ENCODE results near the gene ONECUT3.

DNA sequence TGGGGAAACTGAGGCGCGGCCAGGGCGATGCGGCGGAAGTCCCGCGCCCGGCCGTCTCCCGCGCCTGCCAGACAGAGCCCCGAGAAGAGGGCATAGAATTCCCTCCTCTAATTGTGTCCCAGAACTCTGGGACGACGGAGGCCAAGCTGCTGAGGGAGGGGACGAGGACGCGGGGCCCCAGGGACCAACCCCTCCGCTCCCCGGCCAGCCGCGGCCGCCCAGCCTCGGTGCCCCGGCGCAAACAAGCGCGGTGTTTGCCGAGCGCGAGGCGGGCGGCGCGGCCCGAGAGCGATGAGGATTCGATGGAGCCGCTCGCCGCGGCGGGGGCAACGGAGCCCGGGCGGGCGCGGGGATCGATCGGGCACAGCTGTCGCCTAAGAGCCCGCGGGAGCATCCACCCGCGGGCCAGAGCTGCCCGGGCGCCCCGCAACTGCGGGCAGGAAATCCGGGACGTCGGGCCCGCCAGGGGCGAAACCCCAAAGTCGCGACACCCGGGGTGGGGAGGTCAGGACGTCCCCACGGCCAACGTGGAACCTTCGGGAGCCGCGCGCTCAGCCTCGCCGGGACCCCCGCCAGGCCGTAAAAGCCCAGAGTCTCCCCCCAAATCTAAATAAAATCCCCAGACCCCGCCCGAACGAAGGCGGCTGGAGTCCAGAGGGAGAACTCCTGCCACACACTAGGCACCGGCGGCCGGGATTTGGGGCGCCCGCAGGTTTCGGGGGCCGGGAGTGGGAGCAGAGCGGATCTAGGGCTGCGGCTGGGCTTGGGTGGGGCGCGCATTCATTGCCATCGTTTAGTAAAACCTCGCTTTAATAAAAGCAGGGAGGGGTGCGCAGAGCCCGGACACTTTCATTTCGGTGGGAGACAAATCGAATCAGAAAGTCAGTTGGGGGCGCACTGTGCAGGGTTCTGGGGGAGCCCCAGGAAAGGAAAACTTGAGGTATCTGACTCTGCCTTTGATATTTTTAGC lies 3.6 kb upstream of the ONECUT3 start:
- TF ChIP-seq POLR2A (IDR thresholded peaks at IDR 0.05) = no peak
- TF ChIP-seq, protein P1, sequence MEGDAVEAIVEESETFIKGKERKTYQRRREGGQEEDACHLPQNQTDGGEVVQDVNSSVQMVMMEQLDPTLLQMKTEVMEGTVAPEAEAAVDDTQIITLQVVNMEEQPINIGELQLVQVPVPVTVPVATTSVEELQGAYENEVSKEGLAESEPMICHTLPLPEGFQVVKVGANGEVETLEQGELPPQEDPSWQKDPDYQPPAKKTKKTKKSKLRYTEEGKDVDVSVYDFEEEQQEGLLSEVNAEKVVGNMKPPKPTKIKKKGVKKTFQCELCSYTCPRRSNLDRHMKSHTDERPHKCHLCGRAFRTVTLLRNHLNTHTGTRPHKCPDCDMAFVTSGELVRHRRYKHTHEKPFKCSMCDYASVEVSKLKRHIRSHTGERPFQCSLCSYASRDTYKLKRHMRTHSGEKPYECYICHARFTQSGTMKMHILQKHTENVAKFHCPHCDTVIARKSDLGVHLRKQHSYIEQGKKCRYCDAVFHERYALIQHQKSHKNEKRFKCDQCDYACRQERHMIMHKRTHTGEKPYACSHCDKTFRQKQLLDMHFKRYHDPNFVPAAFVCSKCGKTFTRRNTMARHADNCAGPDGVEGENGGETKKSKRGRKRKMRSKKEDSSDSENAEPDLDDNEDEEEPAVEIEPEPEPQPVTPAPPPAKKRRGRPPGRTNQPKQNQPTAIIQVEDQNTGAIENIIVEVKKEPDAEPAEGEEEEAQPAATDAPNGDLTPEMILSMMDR (IDR thresholded peaks at IDR 0.05) = no peak

Data from heart left ventricle (tissue), 13 donors.